Measurements from ENCODE around the gene AJM1. TPM values are rescaled to one million over a fixed set of nuclear protein-coding genes. Genes with fewer than 3 reads are reported as not detected.
"Not testable (repeated sequence)": the region's sequence is repeated elsewhere in the genome, so short reads cannot be mapped to it uniquely, and the experiment has no call there.

The AJM1 gene
- total RNA-seq, 1 experiment from 2014 or later, result 3.6 TPM

DNA sequence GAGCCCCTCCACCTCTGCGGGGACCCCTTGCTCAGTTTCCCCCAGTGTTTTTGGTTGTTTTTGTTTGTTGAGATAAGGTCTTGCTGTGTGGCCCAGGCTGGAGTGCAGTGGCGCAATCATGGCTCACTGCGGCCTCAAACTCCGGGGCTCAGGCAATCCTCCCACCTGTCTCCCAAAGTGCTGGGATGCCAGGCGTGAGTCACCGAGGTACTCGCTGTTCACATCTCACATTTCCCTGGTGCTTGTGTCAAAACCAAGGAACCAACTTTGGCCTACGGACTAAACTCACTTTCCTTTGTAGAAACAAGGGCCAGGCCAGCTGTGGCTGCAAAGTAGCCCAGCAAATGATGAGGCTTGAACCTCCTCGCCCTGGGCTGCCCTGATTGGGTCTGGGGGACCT is 9.7 kb upstream of the AJM1 start:
- intact Hi-C loops (cut with micrococcal nuclease; ENCODE audit: unreplicated experiment), result no loop called here
- Histone ChIP-seq H3K9me3 (no peaks in the 10 kb centered on the region), H3K4me3 (ENCODE audit: low read depth, low read length) (no peak overlapping the region), H3K27me3 (replicated peaks; ENCODE audit: control insufficient read depth, insufficient read depth, low read length) (no peaks in the 10 kb centered on the region), H3K36me3 (ENCODE audit: control insufficient read depth, insufficient read depth, low read length) (peaks cover 6% of the 10 kb centered on the region), H3K4me1 (no peaks in the 10 kb centered on the region)
- BruUV-seq (replicated peaks), result no TSS peak
- CTCF ChIA-PET, result interaction anchor here (0.7 kb wide), 1 partner anchor 15 kb away, joined by 6 read pairs; no protein-coding TSS in a partner anchor
- Mint-ChIP-seq H3K9me3 (ENCODE audit: unreplicated experiment) (no peaks in the 10 kb centered on the region), H3K27me3 (ENCODE audit: insufficient read depth, unreplicated experiment) (no peaks in the 10 kb centered on the region), H3K36me3 (ENCODE audit: insufficient read depth, unreplicated experiment) (peaks cover 74% of the 10 kb centered on the region), H3K4me1 (ENCODE audit: low read depth, unreplicated experiment) (no peaks in the 10 kb centered on the region), H3K27ac (ENCODE audit: unreplicated experiment) (no peak overlapping the region), H3K4me3 (ENCODE audit: unreplicated experiment) (no peak overlapping the region)
- no peak for DNase-seq
- TF ChIP-seq, protein P1, sequence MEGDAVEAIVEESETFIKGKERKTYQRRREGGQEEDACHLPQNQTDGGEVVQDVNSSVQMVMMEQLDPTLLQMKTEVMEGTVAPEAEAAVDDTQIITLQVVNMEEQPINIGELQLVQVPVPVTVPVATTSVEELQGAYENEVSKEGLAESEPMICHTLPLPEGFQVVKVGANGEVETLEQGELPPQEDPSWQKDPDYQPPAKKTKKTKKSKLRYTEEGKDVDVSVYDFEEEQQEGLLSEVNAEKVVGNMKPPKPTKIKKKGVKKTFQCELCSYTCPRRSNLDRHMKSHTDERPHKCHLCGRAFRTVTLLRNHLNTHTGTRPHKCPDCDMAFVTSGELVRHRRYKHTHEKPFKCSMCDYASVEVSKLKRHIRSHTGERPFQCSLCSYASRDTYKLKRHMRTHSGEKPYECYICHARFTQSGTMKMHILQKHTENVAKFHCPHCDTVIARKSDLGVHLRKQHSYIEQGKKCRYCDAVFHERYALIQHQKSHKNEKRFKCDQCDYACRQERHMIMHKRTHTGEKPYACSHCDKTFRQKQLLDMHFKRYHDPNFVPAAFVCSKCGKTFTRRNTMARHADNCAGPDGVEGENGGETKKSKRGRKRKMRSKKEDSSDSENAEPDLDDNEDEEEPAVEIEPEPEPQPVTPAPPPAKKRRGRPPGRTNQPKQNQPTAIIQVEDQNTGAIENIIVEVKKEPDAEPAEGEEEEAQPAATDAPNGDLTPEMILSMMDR (IDR thresholded peaks at IDR 0.05; ENCODE audit: insufficient read depth in 1 of 2, low read depth in 1 of 2, low read length in 1 of 2, severe bottlenecking in 1 of 2, unreplicated experiment in 1 of 2), result no peak
- POLR2A ChIA-PET, result no interaction called here

DNA sequence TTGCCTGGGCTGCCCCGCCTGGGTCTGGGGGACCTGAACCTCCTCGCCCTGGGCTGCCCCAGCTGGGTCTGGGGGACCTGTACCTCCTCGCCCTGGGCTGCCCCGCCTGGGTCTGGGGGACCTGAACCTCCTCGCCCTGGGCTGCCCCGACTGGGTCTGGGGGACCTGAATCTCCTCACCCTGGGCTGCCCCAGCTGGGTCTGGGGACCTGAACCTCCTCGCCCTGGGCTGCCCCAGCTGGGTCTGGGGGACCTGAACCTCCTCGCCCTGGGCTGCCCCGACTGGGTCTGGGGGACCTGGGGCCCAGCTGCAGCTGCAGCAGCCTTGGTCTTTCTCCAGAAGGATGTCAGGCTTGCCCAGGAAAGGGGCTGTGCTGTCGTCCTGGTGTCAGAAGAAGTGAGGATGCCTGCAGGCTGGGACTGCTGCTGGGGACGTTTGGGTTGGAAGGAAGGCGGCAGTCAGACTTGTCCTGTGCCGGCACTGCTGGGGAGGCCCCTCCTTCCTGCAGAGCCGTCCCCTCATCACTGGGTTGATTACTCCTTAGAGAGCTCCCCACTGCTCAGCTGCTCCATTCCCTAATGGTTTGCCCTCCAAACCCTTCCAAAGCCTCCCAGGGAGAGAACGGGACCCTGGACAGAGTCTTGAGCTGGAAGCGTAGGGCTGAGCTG is 8.8 kb upstream of the AJM1 start:
- H3K9me3 Mint-ChIP-seq (ENCODE audit: unreplicated experiment); POLR2A ChIA-PET; H3K4me3 ChIP-seq (ENCODE audit: low read depth, low read length); H3K27me3 Mint-ChIP-seq (ENCODE audit: insufficient read depth, unreplicated experiment); DNase-seq; H3K9me3 ChIP-seq; H3K4me3 Mint-ChIP-seq (ENCODE audit: unreplicated experiment); BruUV-seq (replicated peaks); H3K4me1 Mint-ChIP-seq (ENCODE audit: low read depth, unreplicated experiment); H3K27me3 ChIP-seq (replicated peaks; ENCODE audit: control insufficient read depth, insufficient read depth, low read length); H3K4me1 ChIP-seq; H3K36me3 ChIP-seq (ENCODE audit: control insufficient read depth, insufficient read depth, low read length); H3K27ac Mint-ChIP-seq (ENCODE audit: unreplicated experiment); intact Hi-C loops (cut with micrococcal nuclease; ENCODE audit: unreplicated experiment): not testable (repeated sequence)
- H3K36me3 Mint-ChIP-seq (ENCODE audit: insufficient read depth, unreplicated experiment), result peaks cover 78% of the 10 kb centered on the region
- CTCF ChIA-PET, result interaction anchor here (0.7 kb wide), 1 partner anchor 14 kb away, joined by 6 read pairs; no protein-coding TSS in a partner anchor

DNA sequence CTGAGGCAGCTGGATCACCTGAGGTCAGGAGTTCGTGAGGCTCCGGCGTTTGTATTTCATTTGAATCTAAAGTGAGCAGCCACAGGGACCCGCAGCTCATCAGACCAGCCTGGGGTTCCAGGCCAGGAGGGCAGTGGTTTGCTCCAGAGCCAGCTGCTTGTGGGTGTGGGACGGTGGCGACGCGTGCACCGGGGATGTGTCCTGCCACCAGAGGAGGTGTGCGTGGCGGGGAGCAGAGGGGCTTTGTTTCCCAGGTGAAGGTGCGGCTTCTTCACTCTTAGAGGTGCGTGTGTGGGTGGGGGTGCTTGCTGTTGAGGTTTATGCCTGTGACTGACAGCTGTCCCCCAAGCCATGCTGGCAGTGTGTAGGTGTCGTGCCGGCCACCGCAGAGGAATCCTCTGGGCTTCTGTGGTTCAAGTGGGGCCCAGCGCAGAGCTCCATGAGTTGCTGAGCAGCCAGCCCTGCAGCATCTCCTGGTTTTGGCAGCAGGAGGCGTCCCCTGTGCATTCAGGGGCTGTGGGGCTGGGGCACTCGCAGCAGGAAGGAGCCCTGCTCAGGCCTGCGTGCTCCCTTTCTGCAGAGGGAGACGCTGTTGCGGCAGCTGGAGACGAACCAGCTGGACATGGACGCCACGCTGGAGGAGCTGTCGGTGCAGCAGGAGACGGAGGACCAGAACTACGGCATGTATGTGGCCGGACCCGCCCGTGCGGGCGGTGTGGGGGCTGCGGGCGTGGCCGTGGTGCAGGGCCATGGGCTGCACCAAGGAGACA is 6.9 kb upstream of the AJM1 start:
- DNase-seq, result no peak
- no TSS peak for BruUV-seq (replicated peaks)
- TF ChIP-seq, protein P1 (IDR thresholded peaks at IDR 0.05; ENCODE audit: insufficient read depth in 1 of 2, low read depth in 1 of 2, low read length in 1 of 2, severe bottlenecking in 1 of 2, unreplicated experiment in 1 of 2), result no peak
- Mint-ChIP-seq H3K36me3 (ENCODE audit: insufficient read depth, unreplicated experiment) (peaks cover 78% of the 10 kb centered on the region), H3K9me3 (ENCODE audit: unreplicated experiment) (no peaks in the 10 kb centered on the region), H3K4me1 (ENCODE audit: low read depth, unreplicated experiment) (peaks cover 7% of the 10 kb centered on the region), H3K4me3 (ENCODE audit: unreplicated experiment) (no peak overlapping the region), H3K27ac (ENCODE audit: unreplicated experiment) (no peak overlapping the region), H3K27me3 (ENCODE audit: insufficient read depth, unreplicated experiment) (no peaks in the 10 kb centered on the region)
- ChIA-PET POLR2A (interaction anchor here (0.6 kb wide), 1 partner anchor 28 kb away, joined by 6 read pairs; no protein-coding TSS in a partner anchor), CTCF (interaction anchor here (1.3 kb wide), 1 partner anchor 233 kb away, joined by 3 read pairs; no protein-coding TSS in a partner anchor)
- peaks cover 3% of the 10 kb centered on the region; the same call in 1 of the 2 replicates for H3K4me1 ChIP-seq
- peaks cover 2% of the 10 kb centered on the region for H3K36me3 ChIP-seq (ENCODE audit: control insufficient read depth, insufficient read depth, low read length)
- no peaks in the 10 kb centered on the region for H3K27me3 ChIP-seq (replicated peaks; ENCODE audit: control insufficient read depth, insufficient read depth, low read length)
- intact Hi-C loops (cut with micrococcal nuclease; ENCODE audit: unreplicated experiment), result no loop called here
- no peak overlapping the region for H3K4me3 ChIP-seq (ENCODE audit: low read depth, low read length)
- no peaks in the 10 kb centered on the region for H3K9me3 ChIP-seq
